ENCODE measurements around the gene FAM83E.
"Not testable (repeated sequence)": the region's sequence is repeated elsewhere in the genome, so short reads cannot be mapped to it uniquely, and the experiment has no call there.

Gene FAM83E

GRCh38 chr19:48608798-48609263 lies 6.0 kb downstream of the FAM83E start:
- no peak for DNase-seq

DNA sequence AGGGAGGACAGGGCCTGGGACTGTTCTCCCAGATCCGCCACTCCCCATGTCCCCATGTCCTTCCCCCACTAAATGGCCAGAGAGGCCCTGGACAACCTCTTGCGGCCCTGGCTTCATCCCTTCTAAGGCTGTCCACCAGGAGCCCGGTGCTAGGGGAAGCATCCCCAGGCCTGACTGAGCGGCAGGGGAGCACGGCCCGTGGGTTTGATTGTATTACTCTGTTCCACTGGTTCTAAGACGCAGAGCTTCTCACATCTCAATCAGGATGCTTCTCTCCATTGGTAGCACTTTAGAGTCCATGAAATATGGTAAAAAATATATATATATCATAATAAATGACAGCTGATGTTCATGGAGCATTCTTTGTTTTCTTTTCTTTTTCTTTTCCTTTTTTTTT lies 7.5 kb downstream of the FAM83E start:
- DNase-seq = no peak

- no peak for DNase-seq
Observed at GRCh38 chr19:48606463-48607358, 8.2 kb downstream of the FAM83E start, which contains the start of gene SPACA4. Gene SPACA4, plus strand, starts transcription at chr19:48606742. Its CDS starts 237 bp downstream, at chr19:48606979.

- no peak for DNase-seq
Observed at GRCh38 chr19:48603850-48604249, 11.0 kb downstream of the FAM83E start.

- no peak for DNase-seq
Observed at GRCh38 chr19:48603449-48603848, 11.4 kb downstream of the FAM83E start.

- DNase-seq = no peak
Observed at GRCh38 chr19:48603001-48603400, 11.9 kb downstream of the FAM83E start.

GRCh38 chr19:48600679-48601417 lies 14.0 kb downstream of the FAM83E start:
- no peak for DNase-seq

DNA sequence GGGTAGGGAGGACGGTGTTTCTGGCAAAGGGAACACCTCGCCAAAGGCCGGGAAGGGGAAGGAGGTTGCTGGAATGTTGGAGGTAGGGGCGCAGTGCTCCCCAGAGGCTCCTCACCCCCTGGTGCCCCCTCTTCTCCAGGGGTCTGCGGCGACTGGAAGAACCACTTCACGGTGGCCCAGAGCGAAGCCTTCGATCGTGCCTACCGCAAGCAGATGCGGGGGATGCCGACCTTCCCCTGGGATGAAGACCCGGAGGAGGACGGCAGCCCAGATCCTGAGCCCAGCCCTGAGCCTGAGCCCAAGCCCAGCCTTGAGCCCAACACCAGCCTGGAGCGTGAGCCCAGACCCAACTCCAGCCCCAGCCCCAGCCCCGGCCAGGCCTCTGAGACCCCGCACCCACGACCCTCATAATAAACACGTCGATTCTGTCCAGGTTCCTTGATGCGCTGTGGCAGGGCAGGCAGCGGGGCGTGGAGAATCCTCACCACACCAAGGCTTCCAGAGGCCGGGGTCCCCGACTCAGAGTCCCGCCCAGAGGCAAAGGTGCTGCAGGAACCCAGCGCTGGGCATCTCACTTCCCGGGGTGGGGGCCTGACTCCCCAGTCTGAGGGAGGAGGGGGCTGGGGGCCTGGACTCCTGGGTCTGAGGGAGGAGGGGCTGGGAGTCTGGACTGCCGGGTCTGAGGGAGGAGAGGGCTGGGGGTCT lies 15.7 kb downstream of the FAM83E start:
- no peak for DNase-seq

DNA sequence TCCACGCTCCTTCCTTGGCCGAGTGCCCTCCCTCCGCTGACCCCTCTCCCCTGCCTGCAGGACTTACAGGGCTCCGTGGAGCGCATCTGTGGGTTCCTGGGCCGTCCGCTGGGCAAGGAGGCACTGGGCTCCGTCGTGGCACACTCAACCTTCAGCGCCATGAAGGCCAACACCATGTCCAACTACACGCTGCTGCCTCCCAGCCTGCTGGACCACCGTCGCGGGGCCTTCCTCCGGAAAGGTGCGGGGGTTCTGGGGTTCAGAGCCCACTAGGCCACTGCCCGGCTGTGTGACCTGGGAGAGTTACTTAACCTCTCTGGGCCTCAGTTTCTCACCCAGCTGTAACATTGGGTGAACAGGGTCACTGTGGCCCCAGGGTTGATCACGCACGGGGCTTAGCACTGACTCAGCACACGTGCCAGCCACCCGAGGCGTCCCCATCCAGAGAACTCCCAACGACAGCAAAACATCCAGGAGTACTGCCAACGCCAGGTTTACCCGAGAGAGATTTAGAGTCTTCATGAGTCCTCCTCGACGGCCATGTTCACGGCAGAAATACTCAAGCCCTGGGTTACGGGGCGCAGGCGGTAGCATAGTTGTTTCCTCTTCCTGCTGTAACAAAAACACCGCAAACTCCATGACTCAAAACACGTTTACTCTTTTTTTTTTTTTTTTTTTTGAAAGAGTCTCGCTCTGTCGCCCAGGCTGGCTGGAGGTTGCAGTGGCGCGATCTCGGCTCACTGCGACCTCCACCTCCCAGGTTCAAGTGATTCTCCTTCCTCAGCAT lies 18.0 kb downstream of the FAM83E start:
- DNase-seq = no peak

DNA sequence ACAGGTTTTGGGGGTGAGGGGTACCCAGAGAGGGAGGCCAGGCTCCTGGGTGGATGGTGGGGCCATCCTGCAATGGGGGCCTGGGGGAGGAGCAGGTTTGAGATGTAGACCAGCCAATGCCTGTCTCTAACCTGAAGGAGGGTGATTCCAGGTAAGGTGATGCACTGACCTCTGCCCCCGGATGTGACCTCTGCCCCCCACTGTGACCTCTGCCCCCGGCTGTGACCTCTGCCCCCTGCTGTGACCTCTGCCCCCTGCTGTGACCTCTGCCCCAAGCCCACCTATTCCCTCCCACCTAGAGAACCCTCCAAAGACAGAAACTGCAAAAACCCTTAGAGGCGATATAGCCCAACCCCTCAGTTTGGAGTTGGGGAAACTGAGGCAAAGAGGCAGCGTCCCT lies 18.6 kb downstream of the FAM83E start:
- no peak for DNase-seq

DNA sequence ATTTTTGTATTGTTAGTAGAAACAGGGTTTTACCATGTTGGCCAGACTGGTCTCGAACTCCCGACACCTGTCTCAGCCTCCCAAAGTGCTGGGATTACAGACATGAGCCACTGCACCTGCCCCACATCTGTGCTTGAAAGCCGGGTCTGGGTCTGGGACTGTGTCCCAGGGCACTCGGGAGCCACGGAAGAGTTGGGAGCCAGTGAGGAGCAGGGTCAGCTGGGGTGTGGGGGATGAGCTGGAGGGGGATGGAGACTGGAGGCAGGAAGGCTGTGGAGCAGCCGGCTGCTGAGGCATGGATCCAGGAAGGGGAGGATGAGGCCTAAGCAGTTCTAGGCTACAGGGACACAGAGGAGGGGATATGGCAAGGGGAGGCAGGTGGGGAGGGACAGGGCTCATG lies 19.0 kb downstream of the FAM83E start:
- DNase-seq = no peak

DNA sequence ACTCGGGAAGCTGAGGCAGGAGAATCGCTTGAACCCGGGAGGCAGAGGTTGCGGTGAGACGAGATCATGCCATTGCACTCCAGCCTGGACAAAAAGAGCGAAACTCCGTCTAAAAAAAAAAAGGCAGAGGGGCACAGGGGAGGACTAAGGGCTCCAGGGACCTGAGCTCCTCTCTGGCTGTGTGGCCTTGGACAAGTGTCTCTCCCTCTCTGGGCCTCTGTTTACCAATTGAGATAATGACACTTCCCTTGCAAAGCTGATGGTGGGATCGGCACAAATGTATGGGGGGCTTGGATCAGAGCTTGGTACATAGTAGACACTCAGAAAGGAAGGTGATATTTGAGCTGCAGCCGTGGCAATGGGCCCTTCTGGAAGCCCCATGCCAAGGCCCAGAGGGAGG lies 19.7 kb downstream of the FAM83E start:
- no peak for DNase-seq

- no peak for DNase-seq
Observed at GRCh38 chr19:48591021-48591420, 23.9 kb downstream of the FAM83E start.

DNA sequence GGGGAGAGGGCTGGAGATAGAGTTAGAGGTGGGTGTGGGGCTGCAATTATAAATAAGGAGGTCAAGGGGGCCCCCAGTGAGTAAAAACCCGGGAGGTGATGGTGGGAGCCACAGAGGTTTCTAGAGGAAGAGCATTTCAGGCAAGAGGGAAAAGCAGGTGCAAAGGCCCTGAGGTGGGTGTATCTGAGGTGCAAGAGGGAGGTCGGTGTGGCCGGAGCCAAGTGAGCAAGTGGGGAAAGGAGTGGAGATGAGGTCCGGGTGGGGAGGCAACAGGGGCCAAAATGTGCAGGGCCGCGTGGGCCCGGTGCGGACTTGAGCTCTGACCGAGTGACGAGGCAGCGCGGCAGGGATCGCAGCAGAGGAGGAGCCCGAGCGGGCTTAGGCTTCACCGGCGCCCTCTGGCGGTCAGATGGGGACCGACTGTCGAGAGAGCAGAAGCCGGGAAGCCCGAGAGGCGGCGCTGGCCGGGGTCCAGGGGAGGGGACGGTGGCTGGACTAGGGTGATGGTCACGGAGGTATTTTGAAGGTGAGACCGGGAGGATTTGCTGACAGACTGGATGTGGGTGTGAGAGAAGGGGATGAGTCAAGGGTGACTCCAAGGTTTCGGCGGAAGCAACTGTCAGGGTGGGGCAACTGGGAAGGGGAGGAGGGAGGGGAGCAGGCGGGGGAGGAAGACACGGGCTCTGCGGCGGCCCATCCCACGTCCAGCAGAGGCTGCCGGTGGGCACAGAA lies 26.0 kb downstream of the FAM83E start:
- peak; percentile 90 for DNase-seq

DNA sequence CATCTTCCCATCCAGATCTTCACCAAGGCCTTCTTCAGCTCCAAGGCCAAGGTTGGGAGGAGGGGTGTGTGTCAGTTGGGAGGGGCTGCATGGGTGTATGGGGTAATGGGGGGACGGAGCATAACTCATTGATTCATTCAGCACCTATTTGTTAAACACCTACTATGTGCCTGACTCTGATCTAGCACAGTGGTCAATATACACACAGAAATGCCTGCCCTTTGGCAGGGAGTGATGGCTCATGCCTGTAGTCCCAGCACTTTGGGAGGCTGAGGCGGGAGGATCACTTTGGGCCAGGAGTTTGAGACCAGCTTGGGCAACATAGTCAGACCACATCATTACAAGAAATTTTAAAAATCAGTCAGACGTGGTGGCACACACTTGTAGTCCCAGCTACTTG lies 27.5 kb downstream of the FAM83E start:
- no peak for DNase-seq

DNA sequence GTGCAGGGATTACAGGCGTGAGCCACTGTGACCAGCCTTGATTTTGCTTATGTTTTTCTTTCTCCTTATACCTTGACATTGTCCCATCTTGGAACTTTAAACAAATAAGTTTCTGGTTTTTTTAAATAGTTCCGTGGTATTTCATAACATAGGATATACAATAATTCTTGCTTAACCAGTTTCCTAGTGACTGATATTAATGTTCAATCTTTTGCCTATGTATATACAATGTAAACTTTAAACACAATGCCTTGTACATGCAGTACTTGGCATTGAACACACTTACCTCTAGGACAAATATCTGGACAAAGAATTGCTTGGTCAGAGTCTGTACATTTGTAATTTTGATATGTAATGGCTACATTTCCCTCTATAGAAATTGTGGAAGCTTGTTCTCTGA lies 32.7 kb downstream of the FAM83E start:
- DNase-seq = no peak

GRCh38 chr19:48578891-48579290 lies 36.0 kb downstream of the FAM83E start:
- no peak for DNase-seq

- DNase-seq = not testable (repeated sequence)
Observed at GRCh38 chr19:48577908-48578307, 37.0 kb downstream of the FAM83E start.

DNA sequence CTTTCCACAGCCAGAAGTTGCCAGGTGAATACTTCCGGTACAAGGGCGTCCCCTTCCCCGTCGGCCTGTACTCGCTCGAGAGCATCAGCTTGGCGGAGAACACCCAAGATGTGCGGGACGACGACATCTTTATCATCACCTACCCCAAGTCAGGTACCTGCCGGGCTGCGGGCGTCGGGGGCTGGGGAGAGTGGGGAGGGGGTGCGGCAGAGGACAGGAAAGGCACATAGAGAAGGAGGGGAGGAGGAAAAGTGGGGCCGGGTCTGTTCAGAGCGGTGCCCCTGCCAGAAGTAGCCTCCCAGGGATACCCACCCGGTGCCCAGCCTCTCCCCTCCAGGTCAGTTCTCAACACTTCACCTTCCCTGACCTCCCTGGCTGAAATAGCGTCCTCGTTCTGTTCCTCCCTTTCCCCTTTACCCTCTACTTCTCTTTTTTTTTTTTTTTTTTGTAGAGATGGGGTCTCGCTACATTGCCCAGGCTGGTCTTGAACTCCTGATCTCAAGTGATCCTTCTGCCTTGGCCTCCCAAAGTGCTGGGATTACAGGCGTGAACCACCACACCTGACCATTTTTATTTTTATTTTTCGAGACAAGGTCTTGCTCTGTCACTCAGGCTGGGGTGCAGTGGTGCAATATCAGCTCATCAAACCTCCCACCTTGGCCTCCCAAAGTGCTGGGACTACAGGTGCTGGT lies 38.8 kb downstream of the FAM83E start:
- no peak for DNase-seq

GRCh38 chr19:48573163-48573505 lies 41.7 kb downstream of the FAM83E start:
- no peak for DNase-seq

Measured in right forelimb (tissue), 1 donor.